HG03196 (cell line): ENCODE results near the gene SPAG6.

Source experiments
- ATAC-seq: cut with Tn5 transposase; IDR thresholded peaks from one replicate; pipeline ENCODE4 v1.9.1; 2021; ENCODE audit not compliant: unreplicated experiment

Gene SPAG6

DNA sequence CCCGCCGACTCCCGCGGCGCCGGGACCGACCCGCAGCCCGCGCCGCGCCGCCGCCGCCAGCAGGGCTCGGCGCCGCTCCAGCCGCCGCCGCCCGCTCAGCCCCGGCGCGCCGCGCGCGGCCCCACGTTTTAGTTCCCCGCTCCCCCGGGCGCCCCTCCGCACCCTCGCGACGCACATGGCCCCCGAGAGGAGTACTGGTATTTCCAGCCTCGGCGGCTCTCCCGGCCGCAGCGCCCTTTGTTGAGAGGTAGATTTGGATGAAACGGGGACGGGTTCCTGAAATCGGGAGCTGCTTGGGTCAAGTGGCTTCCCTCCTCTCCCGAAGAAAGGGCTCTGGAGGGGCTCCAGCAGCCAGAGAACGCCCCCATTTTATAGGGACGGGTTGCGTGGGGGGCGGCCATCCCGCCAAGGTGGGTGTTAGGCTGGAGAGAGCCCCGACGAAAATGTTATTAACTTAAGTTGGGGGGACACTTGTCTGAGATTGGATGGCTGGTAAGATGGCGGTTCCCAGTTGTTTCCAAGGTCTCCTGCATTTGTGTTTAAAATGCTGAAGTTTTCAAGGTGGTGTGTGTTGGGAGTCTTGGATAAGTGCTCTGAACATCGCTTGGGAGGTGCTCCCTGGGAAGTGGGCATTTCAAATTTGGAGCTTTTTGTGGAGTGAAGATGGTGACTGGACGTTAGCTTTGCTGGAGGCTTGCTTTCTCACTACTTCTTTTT is 23.2 kb upstream of the SPAG6 start:
- ATAC-seq: no peak

DNA sequence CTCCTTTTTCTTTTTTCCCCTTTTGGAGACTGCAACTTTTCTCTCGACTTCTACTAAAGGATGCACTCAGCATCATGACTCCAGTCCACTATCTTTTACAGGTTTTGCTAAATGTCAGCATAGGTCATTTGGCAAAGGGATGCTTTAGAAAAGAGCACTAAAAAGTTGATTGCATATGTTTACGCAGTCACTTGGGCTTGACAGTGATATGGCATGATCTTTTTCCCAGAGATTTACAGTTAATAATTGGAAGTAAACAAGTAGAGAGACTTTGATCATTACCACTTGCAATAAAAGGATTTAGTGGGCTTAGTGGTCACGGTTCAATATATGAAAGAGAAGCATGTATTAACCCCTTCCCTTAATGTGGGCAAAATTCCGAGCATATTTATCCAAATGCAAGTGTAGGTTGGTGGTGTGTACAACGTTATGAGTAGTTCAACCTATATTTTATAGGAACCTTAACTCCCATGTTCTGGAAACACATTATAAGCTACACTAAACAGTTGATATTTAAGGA is 22.6 kb upstream of the SPAG6 start:
- no peak for ATAC-seq

DNA sequence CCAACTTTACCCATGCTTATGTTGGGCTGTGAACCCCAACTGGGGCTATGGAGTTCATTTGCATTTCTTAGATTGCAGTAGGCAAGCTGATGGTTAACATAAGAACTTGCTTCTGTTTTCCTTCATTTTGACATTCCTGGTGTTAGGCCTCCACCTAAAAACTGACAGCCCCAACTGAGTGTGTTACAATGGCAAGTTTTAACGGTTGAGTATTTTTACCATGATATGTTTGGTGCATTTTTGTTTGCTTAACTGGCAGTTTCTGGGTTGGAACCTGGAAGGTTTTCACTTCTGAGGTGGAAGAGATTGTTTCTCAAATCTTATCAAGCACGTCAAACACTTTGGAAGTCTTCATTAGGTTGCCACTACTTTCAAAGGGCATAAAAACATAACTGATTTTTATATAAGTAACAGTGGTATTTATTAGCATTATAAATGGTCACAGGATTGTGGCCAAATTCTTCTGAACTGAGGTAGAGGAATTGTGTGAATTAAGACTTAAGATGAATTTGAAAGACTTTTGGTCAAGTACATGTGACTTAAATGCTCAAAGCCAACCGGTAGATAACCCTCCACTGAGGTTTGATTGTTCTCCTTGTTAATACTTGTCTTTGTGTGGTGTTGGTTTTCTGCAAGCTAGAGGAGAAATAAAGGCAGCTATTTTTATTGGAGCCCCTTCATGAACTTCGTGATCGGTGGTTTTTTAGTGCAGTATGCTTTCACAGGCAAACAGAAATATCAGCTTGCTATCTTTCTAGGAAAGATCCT is 21.6 kb upstream of the SPAG6 start:
- no peak for ATAC-seq

DNA sequence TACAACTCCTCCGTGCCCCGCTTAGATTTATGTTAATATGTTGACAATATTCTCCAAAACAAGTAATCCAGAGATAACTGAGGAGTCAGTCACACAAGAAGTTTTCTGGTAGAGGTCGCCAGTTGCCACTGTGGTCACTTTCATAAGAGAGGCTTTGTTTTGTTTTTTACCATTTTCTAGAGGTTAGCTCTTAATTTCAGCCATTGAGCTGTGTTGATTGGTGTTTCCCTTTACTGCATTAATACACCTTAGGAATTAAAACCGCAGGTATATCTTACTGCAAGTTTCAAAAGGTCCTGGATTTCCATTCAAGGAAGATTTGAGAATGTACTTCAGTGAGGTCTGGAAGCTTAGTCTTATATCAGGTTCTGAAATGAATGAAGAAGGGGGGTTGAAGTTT is 20.9 kb upstream of the SPAG6 start:
- ATAC-seq: no peak

DNA sequence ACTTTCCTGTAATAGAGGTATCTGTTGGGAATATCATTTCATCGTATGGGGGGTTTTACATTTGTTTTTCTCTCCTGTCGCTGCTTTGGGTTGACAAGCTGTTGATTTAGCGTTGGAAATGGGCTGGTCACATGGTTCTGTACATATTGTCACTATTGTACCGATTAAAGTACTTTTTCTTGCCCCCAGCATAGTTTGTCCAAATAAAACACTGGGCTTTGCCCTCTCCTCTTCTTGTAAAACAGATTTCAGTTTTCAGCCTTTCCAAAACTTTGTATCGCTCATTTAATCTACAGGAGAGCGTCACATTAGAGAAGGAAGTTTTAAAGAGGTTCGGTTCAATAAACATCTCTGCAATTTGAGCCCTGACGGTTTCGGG is 20.4 kb upstream of the SPAG6 start:
- no peak for ATAC-seq

DNA sequence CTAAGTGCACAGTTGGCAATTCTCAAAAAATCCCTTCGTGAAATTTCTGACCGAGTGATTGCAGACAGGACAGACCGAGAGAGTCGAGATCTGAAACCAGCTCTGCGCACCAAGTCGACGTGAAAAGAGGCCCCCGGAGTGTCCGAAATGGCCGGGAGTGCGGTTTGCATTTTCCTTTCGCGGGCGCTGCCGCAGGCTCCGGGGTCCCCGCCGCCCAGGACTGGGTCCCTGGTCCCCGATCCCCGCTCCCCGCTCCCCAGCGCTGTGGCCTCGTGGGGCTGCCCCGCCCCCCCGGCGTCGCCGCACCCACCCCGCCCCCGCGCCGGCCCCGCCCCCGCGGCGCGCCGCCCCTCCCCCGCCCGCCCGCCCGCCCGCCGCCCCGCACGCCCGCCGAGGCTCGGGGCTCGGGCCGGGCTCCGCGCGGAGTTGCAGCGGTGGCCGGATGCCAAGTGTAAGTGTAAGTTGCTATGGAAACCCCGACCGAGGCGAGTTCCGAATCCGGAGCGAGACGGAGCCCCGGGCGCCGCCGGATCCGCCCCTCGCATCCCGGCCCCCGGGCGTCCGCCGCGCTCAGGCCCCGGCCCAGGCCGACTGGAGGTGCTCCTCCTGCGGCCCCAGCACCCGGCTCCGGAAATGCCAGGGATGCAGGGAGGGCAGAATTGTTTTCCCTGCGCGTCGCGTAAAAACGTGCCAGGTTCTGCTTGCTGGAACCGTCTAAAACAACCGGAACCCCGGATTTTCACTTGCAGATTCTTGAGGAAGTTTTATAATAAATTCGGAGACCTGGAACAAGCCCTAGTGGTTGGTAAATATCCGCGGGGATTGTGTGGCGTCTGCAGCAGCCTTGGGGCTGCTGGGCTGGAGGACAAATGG is 19.8 kb upstream of the SPAG6 start:
- ATAC-seq: peak; percentile 51

DNA sequence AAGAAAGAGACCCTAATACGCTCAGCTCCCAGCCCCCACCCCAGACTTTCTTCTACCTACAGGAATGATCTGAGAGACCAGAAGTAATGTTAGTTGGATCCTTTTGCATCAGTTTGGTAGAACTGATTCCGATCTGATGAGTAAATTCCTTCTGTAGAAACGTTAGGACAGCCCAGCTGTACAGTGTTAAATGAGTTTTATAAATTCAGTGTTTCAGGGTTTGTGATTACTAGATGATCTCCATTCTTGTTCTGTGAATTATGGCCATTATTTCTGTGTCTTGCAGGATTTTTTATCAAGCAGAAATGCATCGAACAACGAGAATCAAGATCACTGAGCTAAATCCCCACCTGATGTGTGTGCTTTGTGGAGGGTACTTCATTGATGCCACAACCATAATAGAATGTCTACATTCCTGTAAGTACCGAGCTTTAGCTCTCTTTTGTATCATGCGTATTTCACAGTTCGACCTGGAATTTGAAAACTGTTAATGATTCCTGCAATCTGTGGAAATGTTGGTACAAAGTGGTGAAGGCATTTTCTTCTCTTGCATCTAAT is 19.1 kb upstream of the SPAG6 start:
- ATAC-seq: no peak

DNA sequence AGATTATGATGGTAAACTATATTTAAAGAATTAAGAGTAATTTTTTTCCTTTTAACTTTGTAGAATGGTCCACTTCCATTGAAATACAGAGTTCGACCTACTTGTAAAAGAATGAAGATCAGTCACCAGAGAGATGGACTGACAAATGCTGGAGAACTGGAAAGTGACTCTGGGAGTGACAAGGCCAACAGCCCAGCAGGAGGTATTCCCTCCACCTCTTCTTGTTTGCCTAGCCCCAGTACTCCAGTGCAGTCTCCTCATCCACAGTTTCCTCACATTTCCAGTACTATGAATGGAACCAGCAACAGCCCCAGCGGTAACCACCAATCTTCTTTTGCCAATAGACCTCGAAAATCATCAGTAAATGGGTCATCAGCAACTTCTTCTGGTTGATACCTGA is 16.1 kb upstream of the SPAG6 start:
- no peak for ATAC-seq

DNA sequence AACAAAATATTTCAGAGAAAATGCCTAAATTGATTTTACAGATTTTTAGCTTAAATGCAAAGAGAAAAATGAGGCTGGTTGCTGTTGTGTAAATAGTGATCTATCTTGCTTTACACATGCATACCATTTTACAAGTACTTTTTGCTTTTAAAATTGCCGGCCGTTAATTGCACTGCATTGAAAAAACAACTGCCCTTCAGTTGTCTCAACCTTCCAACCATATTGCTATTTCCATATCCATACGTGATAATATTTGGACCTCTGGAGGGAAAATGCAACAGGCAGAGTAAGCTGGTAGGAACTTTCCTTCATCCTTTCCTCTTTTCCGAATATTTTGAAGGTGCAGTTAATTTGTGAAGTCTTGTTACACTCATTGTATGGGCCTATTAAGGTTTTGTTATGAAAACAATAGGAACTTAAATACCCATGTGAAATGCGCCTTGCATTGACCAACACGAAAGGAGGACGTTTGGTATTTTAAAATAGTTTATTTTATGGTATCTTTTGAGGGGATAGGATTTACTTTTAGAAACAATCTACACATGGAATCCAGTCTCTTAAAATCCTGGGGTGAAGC is 13.1 kb upstream of the SPAG6 start:
- ATAC-seq: no peak

DNA sequence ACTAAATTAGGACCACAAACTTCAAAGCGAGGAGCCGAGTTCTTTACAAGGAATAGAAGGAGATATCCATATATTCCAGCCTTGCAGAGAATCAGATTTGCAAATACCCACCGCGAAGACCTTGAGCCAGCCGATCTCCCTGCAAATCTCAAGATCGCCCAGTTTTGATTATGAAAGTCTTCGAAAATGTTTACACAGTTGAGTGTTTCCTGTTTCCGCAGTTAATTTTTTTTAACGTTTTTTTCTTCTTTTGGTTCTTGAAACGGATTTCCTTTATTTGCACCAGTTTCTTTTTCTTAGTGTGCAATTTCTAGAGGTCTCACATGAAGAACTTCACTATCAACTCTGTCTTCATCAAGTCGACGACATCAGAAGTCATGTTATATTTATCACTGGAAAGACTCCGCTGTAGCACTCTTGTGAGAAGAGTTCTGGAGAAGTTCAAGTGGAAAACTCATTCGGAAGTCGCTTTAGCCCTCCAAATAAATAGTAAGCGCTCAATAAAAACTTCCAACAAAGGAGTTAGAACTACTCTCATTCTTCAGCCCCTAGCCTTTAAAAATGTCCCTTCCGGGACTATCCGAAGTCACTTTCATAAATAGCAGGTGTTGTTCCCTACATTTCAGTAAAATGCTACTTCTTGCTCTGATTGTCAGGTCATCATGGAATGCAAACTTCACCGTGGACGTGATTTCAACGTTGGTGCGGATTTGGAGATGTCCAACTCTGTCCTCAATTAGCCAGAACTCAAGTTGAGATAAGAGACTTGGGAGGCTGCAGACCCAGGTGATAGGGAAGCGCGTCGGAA is 11.9 kb upstream of the SPAG6 start:
- no peak for ATAC-seq

DNA sequence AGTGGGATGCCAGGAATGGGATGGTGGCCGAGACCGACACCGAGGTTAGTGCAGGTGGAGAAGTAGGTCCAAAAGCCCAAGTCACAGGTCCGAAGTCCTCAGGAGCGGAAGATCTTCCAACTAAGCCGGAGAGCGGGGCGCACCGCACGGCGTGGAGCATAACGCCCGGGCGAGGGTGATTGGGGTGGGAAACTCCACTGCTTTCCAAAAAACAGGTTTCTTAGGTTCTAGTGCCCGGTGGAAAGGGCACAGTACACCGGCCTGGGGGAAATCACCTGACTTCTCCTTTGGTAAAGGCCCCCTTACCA is 11.4 kb upstream of the SPAG6 start:
- no peak for ATAC-seq

DNA sequence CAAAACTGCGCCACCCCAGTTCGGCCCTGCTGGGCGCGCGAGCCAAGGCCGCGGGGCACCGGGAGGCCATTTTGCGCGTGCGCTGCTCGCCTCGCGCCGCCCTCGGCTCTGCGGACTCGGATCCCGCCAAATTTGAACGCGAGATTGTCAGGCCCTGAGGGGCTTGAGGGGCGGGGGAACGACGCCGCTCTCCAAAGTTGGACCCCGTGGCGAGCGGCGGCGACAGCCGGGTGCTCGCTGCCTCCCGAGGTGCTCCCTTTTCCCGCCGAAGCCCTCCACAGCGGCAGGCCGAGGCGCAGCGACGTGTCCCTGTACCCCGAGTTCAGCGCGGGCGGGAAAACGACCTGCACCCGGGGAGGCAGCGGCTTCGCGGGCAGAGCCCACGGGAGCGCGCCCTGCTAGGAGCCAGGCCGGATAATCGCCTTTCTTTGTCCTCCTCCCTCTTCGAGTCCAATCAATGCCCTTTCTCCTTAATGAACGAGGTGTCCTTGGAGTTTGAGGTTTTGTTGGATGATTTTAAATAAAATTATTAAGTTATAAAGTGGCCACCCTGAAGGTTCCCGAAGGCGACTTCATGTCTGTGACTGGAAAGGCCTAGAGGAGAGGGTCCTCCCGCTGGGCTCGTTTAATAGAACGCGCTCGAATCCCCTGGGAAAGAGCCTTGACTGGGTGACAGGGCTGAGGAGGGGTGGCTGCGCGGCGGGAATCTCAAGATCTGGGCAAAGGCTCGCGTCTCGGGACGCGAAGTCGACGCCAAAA is 10.7 kb upstream of the SPAG6 start:
- no peak for ATAC-seq

DNA sequence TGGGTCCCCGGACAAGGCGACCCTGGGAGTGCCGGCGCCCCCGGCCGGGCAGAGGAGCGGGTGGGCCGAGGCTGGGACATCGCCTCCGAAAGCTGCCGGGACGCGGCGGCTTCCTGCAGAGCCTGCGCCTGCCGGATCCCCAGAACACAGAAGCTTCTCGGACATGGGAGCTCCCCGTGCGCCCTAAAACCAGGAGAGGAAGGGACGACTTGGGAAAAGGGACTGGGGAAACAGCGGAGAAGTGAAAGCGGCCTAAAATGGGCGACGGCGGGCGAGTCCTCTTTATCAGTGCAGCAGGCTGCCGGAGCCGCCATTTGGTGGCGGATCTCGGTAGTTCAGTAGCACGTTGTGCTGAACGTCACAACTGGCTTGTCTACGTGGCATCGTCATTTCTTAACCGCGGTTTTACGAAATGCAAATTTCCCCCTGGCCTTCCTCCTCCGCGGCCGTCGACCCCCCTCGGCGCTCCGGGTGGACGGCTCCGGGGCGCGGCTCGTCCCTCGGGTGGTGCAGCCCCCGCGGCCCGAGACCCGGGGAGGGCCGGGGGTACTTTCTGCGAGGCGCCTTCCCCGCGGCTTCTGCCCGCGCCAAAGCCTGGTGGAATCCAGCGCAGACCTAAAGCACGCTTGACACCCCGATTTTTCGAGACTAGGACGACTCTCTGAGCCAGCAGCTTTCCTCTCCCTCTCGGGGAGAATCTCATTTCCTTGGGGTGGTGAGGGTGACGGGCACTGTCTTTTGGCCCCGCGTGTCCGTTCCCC is 9.9 kb upstream of the SPAG6 start:
- peak; percentile 45 for ATAC-seq

DNA sequence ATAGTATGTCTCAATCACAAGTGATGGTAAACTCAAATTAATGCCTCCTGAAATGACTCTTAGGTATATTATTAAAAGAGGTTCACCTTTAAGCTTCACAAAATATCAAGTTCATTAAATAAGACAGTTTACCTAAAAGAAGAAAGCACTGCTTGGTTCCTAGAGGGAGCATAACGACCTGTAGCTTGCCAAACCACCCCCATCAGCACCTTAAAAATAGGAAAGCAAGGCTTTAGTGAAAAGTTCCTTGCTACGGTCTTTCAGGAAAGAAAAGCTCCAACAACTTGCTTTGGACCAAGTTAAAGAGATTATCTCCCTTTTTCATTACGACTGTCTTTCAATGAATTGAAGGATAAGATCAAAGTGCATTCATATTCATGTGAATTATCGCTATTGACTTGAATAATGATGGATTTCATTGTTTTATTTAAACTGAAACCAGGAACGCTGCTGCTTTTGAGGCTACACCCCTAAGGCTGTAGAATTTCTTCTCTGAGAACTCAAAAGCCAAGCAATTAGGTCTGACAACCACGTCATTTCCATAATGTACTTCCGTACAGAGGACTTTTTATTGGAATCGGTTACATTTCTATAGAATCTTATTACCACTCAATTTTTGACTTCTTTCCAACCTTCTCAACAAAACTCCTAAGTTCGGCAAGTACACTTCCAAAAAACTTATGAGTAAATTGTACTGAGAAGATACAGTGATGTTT is 7.0 kb upstream of the SPAG6 start:
- ATAC-seq: no peak

DNA sequence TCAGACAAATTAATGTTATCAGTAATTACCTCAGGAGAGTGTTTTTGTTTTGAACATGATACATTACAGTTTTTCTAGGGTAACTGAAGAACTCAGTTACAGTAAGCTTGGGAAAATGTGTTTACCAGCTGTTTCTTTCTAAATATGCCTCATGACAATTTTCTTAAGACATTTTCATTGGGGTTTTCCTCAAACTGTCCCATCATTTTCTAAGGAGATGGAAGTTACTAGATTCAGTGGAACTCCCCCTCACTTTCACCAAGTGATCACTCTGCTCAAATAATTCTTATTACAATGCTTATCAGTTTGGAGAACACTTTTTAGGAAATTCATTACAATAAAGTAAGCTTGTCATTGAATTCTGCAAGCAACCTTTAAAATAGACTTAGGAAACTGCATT is 6.4 kb upstream of the SPAG6 start:
- ATAC-seq: no peak

DNA sequence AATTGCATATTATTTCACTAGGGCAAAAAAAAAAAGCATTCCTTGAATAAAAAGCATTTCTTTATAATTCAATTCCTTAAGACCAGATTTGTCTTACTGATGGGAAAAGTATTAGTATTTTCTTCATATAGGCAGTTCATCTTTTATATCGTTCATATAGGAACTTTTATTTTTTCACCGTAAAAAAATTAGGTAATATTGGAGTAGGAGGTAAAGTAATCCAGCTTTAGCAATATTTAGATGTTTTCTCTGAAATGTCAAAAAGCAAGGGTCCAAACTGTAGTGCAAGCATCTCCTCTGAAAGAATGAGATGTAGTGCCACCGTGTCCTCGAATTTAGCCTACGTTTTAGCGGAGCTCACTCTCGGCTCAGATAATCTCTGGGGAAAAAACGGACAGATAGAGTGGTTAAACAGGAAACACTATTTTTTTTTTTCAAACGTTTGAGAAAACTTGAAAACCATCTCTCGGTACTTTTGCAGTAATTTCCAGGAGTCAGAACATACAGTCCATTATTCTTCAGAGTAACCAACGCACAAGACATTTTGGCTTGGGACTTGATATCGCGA is 5.5 kb upstream of the SPAG6 start:
- ATAC-seq: no peak

DNA sequence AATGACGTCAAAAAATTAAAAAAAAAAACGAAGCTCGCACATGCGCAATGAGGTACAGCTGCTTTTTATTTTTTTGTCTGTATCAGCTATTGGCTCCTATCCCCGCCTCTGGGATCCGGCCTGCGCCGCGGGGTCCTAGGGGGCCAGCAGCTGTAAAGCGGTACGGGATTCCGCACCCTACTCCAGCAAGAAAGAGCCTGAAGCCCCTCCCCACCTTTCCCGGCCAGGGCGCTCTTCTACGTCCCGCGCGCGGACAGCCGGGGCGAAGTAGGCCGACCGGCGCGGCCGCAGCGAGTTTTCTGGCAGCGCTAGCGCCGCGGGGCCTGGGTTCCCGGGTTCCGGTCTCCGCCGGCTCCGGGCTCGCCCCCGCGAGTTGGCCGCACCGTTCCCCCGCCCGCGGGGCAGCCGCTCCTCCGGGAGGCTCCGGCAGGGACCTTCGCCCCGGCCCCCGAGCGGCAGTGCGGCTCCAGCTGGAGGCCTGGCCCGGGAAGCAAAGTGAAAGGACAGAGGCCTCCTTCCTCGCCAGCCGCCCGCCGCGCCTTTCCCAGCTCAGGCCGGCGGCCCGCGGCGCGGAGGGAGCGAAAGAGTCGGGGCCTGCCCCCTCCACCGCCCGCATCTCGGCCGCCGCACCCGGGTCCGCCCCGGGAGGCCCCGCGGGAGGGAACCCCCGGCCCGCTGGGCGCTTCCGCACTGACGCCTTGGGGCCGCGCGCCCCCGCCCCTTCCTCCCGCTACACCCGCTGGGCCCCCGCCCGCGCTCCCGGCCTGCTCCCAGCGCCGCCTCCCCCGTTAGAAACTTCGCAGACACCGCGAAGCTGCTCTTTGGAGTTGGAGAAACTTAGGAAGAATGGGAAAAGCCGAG is 4.7 kb upstream of the SPAG6 start:
- ATAC-seq: peak; percentile 39
